ENCODE data around the gene MED16.

DNA sequence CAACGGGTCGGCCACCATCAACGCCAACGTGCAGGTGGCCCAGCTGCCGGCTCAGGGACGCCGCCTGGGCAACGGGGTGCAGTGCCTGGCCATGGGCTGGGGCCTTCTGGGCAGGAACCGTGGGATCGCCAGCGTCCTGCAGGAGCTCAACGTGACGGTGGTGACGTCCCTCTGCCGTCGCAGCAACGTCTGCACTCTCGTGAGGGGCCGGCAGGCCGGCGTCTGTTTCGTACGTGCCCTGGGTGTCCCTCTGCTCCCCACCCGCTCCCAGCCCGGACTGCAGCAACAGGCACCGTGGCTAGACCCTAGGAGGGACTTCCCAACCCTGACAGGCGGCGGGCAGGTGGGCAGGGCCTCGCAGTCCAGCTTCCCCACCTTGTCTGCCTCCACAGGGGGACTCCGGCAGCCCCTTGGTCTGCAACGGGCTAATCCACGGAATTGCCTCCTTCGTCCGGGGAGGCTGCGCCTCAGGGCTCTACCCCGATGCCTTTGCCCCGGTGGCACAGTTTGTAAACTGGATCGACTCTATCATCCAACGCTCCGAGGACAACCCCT is 37.3 kb downstream of the MED16 start:
- TF ChIP-seq, protein P1, sequence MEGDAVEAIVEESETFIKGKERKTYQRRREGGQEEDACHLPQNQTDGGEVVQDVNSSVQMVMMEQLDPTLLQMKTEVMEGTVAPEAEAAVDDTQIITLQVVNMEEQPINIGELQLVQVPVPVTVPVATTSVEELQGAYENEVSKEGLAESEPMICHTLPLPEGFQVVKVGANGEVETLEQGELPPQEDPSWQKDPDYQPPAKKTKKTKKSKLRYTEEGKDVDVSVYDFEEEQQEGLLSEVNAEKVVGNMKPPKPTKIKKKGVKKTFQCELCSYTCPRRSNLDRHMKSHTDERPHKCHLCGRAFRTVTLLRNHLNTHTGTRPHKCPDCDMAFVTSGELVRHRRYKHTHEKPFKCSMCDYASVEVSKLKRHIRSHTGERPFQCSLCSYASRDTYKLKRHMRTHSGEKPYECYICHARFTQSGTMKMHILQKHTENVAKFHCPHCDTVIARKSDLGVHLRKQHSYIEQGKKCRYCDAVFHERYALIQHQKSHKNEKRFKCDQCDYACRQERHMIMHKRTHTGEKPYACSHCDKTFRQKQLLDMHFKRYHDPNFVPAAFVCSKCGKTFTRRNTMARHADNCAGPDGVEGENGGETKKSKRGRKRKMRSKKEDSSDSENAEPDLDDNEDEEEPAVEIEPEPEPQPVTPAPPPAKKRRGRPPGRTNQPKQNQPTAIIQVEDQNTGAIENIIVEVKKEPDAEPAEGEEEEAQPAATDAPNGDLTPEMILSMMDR (IDR thresholded peaks at IDR 0.05; ENCODE audit: insufficient read depth, low read length, poor library complexity, severe bottlenecking), result no peak
- TF ChIP-seq EZH2phosphoT487 (conservative IDR thresholded peaks at IDR 0.05; ENCODE audit: low read length), result no peak
